AG09319 (cell line): Measurements from ENCODE around the gene ADAMTSL2.

Experiments used
- DNase-seq: peaks from one replicate; pipeline ENCODE4 v3.0.0-alpha.2; 2010; ENCODE audit warnings: low read depth; ENCODE audit errors: extremely low read depth
- TF ChIP-seq, protein P1 (sequence below): IDR thresholded peaks from 2 replicates; pipeline ENCODE4 v1.5.1; 2011; ENCODE audit warnings: low read depth, mild to moderate bottlenecking, inconsistent platforms, low read length, moderate library complexity

ADAMTSL2 gene

DNA sequence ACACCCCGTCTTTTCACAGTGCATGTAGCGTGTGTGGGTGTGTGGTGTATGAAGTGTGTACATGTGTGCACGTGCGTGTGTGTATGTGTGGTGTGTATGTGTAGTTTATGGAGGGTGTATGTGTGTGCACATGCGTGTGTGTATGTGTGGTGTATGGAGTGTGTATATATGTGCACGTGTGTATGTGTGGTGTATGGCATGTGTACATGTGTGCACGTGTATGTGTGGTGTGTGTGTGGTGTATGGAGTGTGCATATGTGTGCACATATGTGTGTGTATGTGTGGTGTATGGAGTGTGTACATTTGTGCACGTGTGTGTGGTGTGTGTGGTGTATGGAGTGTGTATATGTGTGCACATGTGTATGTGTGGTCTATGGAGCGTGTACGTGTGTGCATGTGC, 22.9 kb upstream of the ADAMTSL2 start:
- DNase-seq, result no peak
- TF ChIP-seq, protein P1, sequence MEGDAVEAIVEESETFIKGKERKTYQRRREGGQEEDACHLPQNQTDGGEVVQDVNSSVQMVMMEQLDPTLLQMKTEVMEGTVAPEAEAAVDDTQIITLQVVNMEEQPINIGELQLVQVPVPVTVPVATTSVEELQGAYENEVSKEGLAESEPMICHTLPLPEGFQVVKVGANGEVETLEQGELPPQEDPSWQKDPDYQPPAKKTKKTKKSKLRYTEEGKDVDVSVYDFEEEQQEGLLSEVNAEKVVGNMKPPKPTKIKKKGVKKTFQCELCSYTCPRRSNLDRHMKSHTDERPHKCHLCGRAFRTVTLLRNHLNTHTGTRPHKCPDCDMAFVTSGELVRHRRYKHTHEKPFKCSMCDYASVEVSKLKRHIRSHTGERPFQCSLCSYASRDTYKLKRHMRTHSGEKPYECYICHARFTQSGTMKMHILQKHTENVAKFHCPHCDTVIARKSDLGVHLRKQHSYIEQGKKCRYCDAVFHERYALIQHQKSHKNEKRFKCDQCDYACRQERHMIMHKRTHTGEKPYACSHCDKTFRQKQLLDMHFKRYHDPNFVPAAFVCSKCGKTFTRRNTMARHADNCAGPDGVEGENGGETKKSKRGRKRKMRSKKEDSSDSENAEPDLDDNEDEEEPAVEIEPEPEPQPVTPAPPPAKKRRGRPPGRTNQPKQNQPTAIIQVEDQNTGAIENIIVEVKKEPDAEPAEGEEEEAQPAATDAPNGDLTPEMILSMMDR, result no peak

DNA sequence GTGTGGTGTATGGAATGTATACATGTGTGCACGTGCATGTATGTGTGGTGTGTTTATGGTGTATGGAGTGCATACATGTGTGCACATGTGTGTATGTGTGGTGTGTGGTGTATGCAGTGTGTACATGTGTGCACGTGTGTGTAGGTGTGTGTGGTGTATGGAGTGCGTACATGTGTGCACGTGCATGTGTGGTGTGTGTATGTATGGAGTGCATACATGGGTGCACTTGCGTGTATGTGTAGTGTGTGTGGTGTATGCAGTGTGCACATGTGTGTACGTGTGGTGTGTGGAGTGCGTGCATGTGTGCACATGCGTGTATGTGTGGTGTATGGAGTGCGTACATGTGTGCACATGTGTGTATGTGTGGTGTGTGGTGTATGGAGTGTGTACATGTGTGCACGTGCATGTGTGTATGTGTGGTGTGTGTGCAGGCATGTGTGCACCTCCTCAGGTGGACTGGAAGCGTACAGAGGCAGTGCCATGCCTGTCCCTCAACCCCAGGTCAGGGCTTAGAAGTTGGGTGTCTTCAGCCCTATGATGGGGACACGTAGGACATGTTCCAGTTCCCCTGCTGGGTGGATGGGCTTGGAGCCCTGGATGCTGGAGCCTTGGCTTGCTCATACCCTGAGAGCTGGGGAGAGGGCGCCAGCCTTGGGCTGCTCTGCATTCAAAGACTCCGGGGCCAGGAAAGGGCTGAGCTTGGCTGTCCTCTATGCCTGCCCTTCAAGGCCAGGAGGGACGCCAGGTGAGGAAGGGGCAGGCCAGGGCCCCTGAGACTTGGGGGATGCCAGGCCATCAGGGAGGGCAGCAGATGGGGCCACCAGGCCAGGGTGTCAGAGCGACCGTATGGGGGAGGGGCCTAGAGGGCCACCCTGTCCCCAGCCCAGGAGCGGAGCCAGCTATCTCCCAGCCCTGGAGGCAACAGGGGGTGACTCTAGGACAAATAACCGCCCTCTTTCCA, 22.0 kb upstream of the ADAMTSL2 start:
- DNase-seq, result no peak
- TF ChIP-seq, protein P1, result no peak

DNA sequence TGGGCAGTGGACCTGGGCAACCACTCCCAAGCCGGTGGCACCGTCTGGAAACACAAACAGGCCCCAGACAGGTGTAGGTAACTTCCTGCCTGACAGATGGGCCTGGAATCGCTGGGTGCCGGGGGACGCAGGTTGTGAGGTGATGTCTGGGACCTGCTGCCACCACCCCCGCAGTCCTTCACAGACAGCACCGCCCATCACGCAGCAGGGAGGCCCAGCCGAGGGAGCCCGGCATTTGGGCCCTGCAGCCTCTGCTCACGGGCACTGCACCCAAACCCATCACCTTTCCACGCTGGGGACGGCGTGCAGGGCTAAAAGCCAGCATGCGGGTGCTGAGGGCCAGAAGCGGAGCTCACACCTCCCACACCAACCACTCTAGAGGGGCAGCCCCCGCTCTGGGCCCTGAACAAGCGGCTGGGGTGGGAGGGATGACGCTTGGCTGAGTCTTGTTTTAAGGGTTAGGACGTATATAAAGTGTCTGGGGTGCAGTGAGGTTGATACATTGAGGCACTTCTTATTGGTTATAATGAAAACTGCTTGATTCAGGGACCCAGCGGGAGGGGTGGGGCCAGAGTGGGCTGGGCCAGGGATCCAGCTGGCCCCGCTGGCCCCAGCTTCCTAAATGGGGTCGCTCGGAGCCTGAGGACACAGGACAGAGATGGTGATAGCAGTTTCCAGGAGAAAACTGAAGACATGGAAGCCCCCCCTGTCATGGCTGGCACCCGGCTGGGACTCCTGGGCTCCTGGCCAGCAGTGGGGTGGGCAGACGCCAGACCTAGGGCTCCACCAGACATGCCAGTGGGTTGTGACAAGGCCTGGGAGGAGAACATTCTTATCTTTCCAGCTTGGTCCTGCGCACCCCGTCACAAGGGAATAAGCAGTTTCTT, 21.0 kb upstream of the ADAMTSL2 start:
- no peak for DNase-seq
- TF ChIP-seq, protein P1, result no peak

DNA sequence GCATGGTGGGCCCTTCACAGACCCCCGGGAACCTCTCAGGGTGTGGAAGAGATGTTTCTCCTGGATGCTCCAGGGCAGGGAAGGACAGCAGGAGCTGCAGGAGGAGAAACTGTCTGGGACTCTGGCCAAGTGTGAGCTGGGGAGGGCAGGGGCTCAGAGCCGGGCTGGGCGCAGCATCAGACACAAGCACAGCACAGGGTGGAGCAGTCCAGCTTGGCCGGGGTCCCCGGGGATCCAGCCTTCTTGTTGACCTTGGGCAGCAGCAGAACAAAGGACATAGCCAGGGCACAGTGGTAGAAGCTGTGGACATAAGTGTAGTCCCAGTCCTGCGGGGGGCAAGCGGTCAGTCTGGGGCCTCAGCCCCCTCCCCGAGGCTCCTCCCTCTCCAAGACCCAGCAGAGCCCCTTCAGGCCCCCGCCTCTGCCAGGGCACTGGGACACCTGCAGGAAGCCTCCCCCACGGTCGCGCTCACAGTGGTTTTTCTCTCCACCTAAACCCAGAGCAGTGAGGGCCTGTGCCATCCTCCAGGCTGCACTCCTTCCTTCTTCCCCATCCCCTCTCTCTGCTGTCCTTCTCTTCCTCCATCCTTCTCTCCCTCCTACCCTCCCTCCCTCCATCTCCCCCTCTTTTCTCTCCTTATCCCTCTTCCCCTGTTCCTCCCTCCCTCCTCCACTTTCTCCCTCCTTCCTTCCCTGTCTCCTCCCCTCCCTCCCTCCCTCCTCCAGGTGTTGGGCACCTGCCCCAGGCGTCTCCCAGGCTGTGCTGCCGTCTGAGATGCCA, 19.9 kb upstream of the ADAMTSL2 start:
- no peak for DNase-seq
- TF ChIP-seq, protein P1, result no peak

DNA sequence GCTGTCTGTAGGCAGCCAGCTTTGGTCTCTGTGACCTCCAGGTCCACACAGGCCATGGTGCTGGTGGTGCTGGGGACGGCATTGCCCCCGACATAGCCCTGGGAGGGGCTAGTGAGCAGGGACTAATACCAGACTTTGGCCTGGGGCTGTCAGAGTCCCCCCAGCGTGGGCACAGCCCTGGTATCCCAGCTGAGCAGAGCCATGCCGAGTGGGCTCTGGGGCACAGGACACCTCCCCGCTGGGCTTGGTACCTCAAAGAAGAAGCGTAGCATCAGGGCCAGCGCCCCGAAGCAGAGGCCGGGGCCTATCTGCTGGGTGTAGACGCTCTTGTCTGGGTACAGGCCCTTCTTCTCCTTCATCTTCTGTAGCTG, 19.3 kb upstream of the ADAMTSL2 start:
- no peak for DNase-seq
- TF ChIP-seq, protein P1, result no peak

DNA sequence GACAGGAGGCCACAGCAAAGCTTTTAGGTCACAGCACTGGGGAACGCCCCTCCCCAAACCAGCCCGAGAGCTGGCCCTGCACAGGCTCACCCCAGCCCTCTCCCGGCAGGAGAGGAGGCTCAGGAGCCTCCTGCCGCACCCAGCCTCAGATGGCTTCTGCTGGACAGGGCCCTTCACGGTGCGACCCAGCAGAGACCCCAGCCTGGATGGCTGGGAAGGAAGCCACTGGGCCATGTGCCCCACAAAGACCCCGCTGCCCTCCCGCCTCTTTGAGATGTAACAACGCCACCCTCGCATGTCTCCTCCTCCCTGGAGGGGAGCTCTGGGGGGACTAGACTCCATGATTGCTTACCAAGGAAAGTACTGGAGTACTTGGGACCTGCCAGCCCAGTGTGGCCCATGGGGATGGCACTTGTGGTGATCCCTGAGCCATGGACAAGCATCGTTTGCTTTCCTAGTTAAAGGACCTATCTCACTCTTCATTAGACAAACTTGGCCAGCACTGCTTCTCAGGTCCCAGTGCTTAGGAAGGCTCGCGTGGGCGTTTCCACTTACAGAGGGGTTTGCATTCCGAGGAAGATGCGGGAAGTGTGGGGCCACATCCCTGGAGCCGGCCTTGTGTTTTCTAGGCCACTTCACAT, 18.8 kb upstream of the ADAMTSL2 start:
- TF ChIP-seq, protein P1, result no peak
- no peak for DNase-seq
